Mucosa of descending colon (tissue), 3 donors: Measurements from ENCODE around the gene MGST3. TPM values are rescaled to one million over a fixed set of nuclear protein-coding genes. Genes with fewer than 3 reads are reported as not detected.

Source experiments
- ATAC-seq: fragments of 200-7000 bp; cut with Tn5 transposase; one replicate; pipeline ENCODE4 v1.9.1; 2020; ENCODE audit warnings: mild to moderate bottlenecking, moderate library complexity
- DNase-seq, 3 donors: peaks; one replicate each; pipeline ENCODE4 v3.0.0-alpha.2; 2020
- H3K36me3 ChIP-seq: fragments of 200-600 bp; one replicate; pipeline ENCODE4 v1.8.0; 2021; ENCODE audit warnings: low read depth, mild to moderate bottlenecking
- H3K4me1 ChIP-seq: fragments of 200-600 bp; one replicate; pipeline ENCODE4 v1.8.0; 2021; ENCODE audit warnings: low read depth, mild to moderate bottlenecking
- H3K4me3 ChIP-seq: fragments of 200-600 bp; one replicate; pipeline ENCODE4 v1.8.0; 2021; ENCODE audit warnings: mild to moderate bottlenecking
- H3K9me3 ChIP-seq: fragments of 200-600 bp; one replicate; pipeline ENCODE4 v1.8.0; 2021; ENCODE audit warnings: mild to moderate bottlenecking
- CTCF ChIP-seq: fragments of 200-600 bp; IDR thresholded peaks from one replicate; pipeline ENCODE4 v1.8.0; 2022; ENCODE audit warnings: antibody characterized with exemption, mild to moderate bottlenecking
- intact Hi-C, 2 donors: fragments of 100-400 bp; cut with DNase I in 1 of 2; cut with micrococcal nuclease in 1 of 2; formaldehyde crosslinking; loops; one replicate each; pipeline versions ENCODE4 v1.11.0 to v1.11.1; 2022; cut with DNase I, micrococcal nuclease
- total RNA-seq, 3 donors: library from RNA; stranded (reverse); fragmentation: NEBNext Ultra II Directional in 2 of 3; extraction: Animal tissue kit (Norgen Biotek cat#: 25700) in 2 of 3; gene quantifications; one replicate each; pipeline versions ENCODE4 v1.2.1 to v1.2.4, GENCODE V29; 2021 to 2023
- donor health status: DM: no; HTN: no; CAD: no; lungs with moderate emphysema.
- donor health status: DM: no; HTN: no; CAD: no.
- donor health status: DM: no; HTN: yes; CAD: no.

The MGST3 gene
- total RNA-seq, 3 donors from 2014 or later, result 236 to 436 (median 367) TPM

- ATAC-seq (no peak), DNase-seq (no peak)
- intact Hi-C loops, result no loop called here
- no peaks in the 10 kb centered on the region for H3K9me3 ChIP-seq
- no peak for TF ChIP-seq CTCF
- H3K4me1 ChIP-seq, result no peaks in the 10 kb centered on the region
- no peak overlapping the region for H3K4me3 ChIP-seq
- H3K36me3 ChIP-seq, result peaks cover 4% of the 10 kb centered on the region
Measured at GRCh38 chr1:165666152-165666825, 35.3 kb downstream of the MGST3 start.

GRCh38 chr1:165668184-165668583, 37.1 kb downstream of the MGST3 start:
- no peak overlapping the region for H3K4me3 ChIP-seq
- intact Hi-C loops, result no loop called here
- H3K9me3 ChIP-seq, result no peaks in the 10 kb centered on the region
- no peaks in the 10 kb centered on the region for H3K4me1 ChIP-seq
- peaks cover 4% of the 10 kb centered on the region for H3K36me3 ChIP-seq
- no peak for ATAC-seq
- TF ChIP-seq CTCF, result no peak
- DNase-seq, result no peak

- intact Hi-C loops, result no loop called here
- no peak for TF ChIP-seq CTCF
- no peak overlapping the region for H3K4me3 ChIP-seq
- DNase-seq (no peak), ATAC-seq (no peak)
- H3K4me1 ChIP-seq, result no peaks in the 10 kb centered on the region
- no peaks in the 10 kb centered on the region for H3K9me3 ChIP-seq
- no peaks in the 10 kb centered on the region for H3K36me3 ChIP-seq
Measured at GRCh38 chr1:165671526-165671925, 40.5 kb downstream of the MGST3 start.

- no peak for ATAC-seq
- H3K36me3 ChIP-seq, result no peaks in the 10 kb centered on the region
- no peaks in the 10 kb centered on the region for H3K9me3 ChIP-seq
- no peak for TF ChIP-seq CTCF
- H3K4me3 ChIP-seq, result no peak overlapping the region
- intact Hi-C loops, result no loop called here
- H3K4me1 ChIP-seq, result no peaks in the 10 kb centered on the region
- DNase-seq, result no peak
Measured at GRCh38 chr1:165674599-165674998, 43.6 kb downstream of the MGST3 start.

GRCh38 chr1:165675794-165676193, 44.8 kb downstream of the MGST3 start:
- no peak for TF ChIP-seq CTCF
- H3K36me3 ChIP-seq, result no peaks in the 10 kb centered on the region
- DNase-seq (no peak), ATAC-seq (no peak)
- intact Hi-C loops, result no loop called here
- H3K4me3 ChIP-seq, result no peak overlapping the region
- H3K9me3 ChIP-seq, result no peaks in the 10 kb centered on the region
- H3K4me1 ChIP-seq, result no peaks in the 10 kb centered on the region

GRCh38 chr1:165678509-165678908, 47.5 kb downstream of the MGST3 start:
- Histone ChIP-seq H3K4me3 (no peak overlapping the region), H3K4me1 (no peaks in the 10 kb centered on the region), H3K9me3 (no peaks in the 10 kb centered on the region), H3K36me3 (no peaks in the 10 kb centered on the region)
- no peak for TF ChIP-seq CTCF
- ATAC-seq (no peak), DNase-seq (no peak)
- intact Hi-C loops, result no loop called here
